HCT116 (cell line): ENCODE data around the gene GALNT16. TPM values are rescaled to one million over a fixed set of nuclear protein-coding genes. Genes with fewer than 3 reads are reported as not detected.

Experiments used
- ATAC-seq: fragments of 200-7000 bp; cut with Tn5 transposase; 2 replicates; pipeline ENCODE4 v1.9.1; 2020; ENCODE audit warnings: mild to moderate bottlenecking, moderate library complexity
- BruUV-seq: library from RNA; stranded (reverse); fragments of 400-500 nt; replicated peaks from 2 replicates; lab custom pipeline; 2021; lab: Mats Ljungman, UMichigan
- CTCF ChIA-PET: fragments of 300-600 bp; sonication (Branson Sonifier 250); formaldehyde crosslinking; loops from one replicate; lab custom pipeline; 2021; ENCODE audit warnings: antibody characterized with exemption; lab: Charles Lee
- POLR2A ChIA-PET: fragments of 300-600, 350-600 bp; sonication (Branson Sonifier 250); formaldehyde crosslinking; loops from one replicate; lab custom pipeline; 2021; ENCODE audit warnings: antibody characterized with exemption; lab: Charles Lee
- RAD21 ChIA-PET, 2 experiments: fragments of 300-600 bp; sonication (Branson Sonifier 250); formaldehyde crosslinking; loops; one replicate each; lab custom pipeline; 2023; ENCODE audit warnings: low total read pairs in 2 of 2; ENCODE audit not compliant: uncharacterized antibody in 2 of 2, unreplicated experiment in 2 of 2, low non-redundant PET in 1 of 2; lab: Charles Lee
- DNase-seq: peaks from one replicate; pipeline ENCODE4 v3.0.0-alpha.2; 2010; ENCODE audit warnings: low read depth, low spot score
- H2AFZ ChIP-seq: fragments of 200-600 bp; shearing (Covaris generic), sonication (generic); 2 replicates; pipeline ENCODE4 v1.6.1; 2017; ENCODE audit warnings: low read depth, mixed run types, mixed read lengths, antibody characterized with exemption, low read length; ENCODE audit not compliant: poor library complexity, severe bottlenecking
- H3K27ac ChIP-seq: 2 replicates; pipeline ENCODE4 v1.5.1; 2012; ENCODE audit warnings: low read depth, low read length
- H3K27me3 ChIP-seq: fragments of 200-600 bp; sonication (generic); 2 replicates; pipeline ENCODE4 v1.6.1; 2016; ENCODE audit warnings: mixed run types, low read length, mixed read lengths; ENCODE audit not compliant: insufficient read depth
- H3K36me3 ChIP-seq, 2 experiments: fragments of 200-500 bp in 1 of 2; fragments of 200-600 bp in 1 of 2; sonication (Bioruptor generic) in 1 of 2; sonication (generic) in 1 of 2; 2 replicates each; pipeline versions ENCODE4 v1.5.1 to v1.6.1; 2014 to 2016; ENCODE audit warnings: low read length in 2 of 2, inconsistent platforms in 1 of 2, mixed read lengths in 1 of 2, mixed run types in 1 of 2; ENCODE audit not compliant: insufficient read depth in 2 of 2, control insufficient read depth in 1 of 2
- H3K4me1 ChIP-seq, 2 experiments: fragments of 200-600 bp in 1 of 2; sonication (generic) in 1 of 2; 2 replicates each; pipeline versions ENCODE4 v1.5.1 to v1.6.1; 2012 to 2017; ENCODE audit warnings: low read length in 2 of 2, inconsistent platforms in 1 of 2, mild to moderate bottlenecking in 1 of 2, mixed read lengths in 1 of 2, mixed run types in 1 of 2, moderate library complexity in 1 of 2; ENCODE audit not compliant: insufficient read depth in 2 of 2, control insufficient read depth in 1 of 2
- H3K4me2 ChIP-seq: fragments of 200-600 bp; sonication (generic); 2 replicates; pipeline ENCODE4 v1.6.1; 2017; ENCODE audit warnings: mixed run types, low read length, mixed read lengths
- H3K4me3 ChIP-seq, 2 experiments: fragments of 200-600 bp in 1 of 2; sonication (generic) in 1 of 2; replicated peaks in 1 of 2; 2 replicates each; pipeline ENCODE4 v1.5.1; 2011 to 2016; ENCODE audit warnings: low read length in 2 of 2, control low read depth in 1 of 2, low read depth in 1 of 2, mild to moderate bottlenecking in 1 of 2, mixed read lengths in 1 of 2, mixed run types in 1 of 2
- H3K79me2 ChIP-seq: fragments of 200-600 bp; sonication (generic); 2 replicates; pipeline ENCODE4 v1.6.1; 2017; ENCODE audit warnings: mild to moderate bottlenecking, mixed run types, low read length, moderate library complexity, mixed read lengths; ENCODE audit not compliant: insufficient read depth
- H3K9ac ChIP-seq: fragments of 200-600 bp; sonication (generic); 2 replicates; pipeline ENCODE4 v1.6.1; 2016; ENCODE audit warnings: low read length, mixed read lengths
- H3K9me2 ChIP-seq: fragments of 200-600 bp; sonication (generic), shearing (Covaris generic); 2 replicates; pipeline ENCODE4 v1.6.1; 2017; ENCODE audit warnings: mixed run types, mild to moderate bottlenecking, moderate library complexity; ENCODE audit not compliant: insufficient read depth
- H3K9me3 ChIP-seq, 2 experiments: fragments of 200-500 bp in 1 of 2; fragments of 200-600 bp in 1 of 2; sonication (Bioruptor generic) in 1 of 2; sonication (generic) in 1 of 2; 2 replicates each; pipeline ENCODE4 v1.6.1; 2014 to 2017; ENCODE audit warnings: low read length in 2 of 2, mixed read lengths in 2 of 2, inconsistent platforms in 1 of 2, low read depth in 1 of 2, mild to moderate bottlenecking in 1 of 2, mixed run types in 1 of 2, moderate library complexity in 1 of 2; ENCODE audit not compliant: control insufficient read depth in 1 of 2, insufficient read depth in 1 of 2
- H4K20me1 ChIP-seq: fragments of 200-600 bp; sonication (generic), shearing (Covaris generic); 2 replicates; pipeline ENCODE4 v1.6.1; 2017; ENCODE audit warnings: mixed run types, mild to moderate bottlenecking, moderate library complexity; ENCODE audit not compliant: insufficient read depth
- CBX3 ChIP-seq: IDR thresholded peaks from 2 replicates; pipeline ENCODE4 v1.6.1; 2012; ENCODE audit warnings: low read depth
- EGR1 ChIP-seq: IDR thresholded peaks from 2 replicates; pipeline ENCODE4 v1.6.1; 2012; ENCODE audit warnings: low read depth
- ELF1 ChIP-seq: IDR thresholded peaks from 2 replicates; pipeline ENCODE4 v1.6.1; 2012; ENCODE audit warnings: low read depth, borderline replicate concordance
- EZH2phosphoT487 ChIP-seq: fragments of 200-600 bp; IDR thresholded peaks from 2 replicates; pipeline ENCODE4 v1.6.1; 2018; ENCODE audit warnings: antibody characterized with exemption, borderline replicate concordance
- FOSL1 ChIP-seq: IDR thresholded peaks from 2 replicates; pipeline ENCODE4 v1.6.1; 2012; ENCODE audit warnings: low read depth
- JUND ChIP-seq: IDR thresholded peaks from 2 replicates; pipeline ENCODE4 v1.6.1; 2012
- POLR2A ChIP-seq: IDR thresholded peaks from 2 replicates; pipeline ENCODE4 v1.7.0; 2011; ENCODE audit warnings: borderline replicate concordance; ENCODE audit not compliant: insufficient read depth, insufficient read length; ENCODE audit errors: extremely low read depth
- POLR2AphosphoS5 ChIP-seq: IDR thresholded peaks from 2 replicates; pipeline ENCODE4 v1.6.1; 2011; ENCODE audit warnings: mild to moderate bottlenecking, low read depth, low read length, moderate library complexity
- SIN3A ChIP-seq: IDR thresholded peaks from 2 replicates; pipeline ENCODE4 v1.6.1; 2012; ENCODE audit warnings: low read depth
- SP1 ChIP-seq: IDR thresholded peaks from 2 replicates; pipeline ENCODE4 v1.6.1; 2012; ENCODE audit warnings: low read depth
- SRF ChIP-seq: IDR thresholded peaks from 2 replicates; pipeline ENCODE4 v1.6.1; 2012; ENCODE audit warnings: low read depth
- YY1 ChIP-seq: IDR thresholded peaks from 2 replicates; pipeline ENCODE4 v1.6.1; 2011; ENCODE audit warnings: low read length, low read depth, moderate library complexity, mild to moderate bottlenecking; ENCODE audit not compliant: insufficient replicate concordance; ENCODE audit errors: extremely low read depth
- ZFX ChIP-seq: fragments of 450-650 bp; IDR thresholded peaks from 2 replicates; pipeline ENCODE4 v1.6.1; 2017
- ZNF274 ChIP-seq: fragments of 200-500 bp; sonication (Bioruptor generic); IDR thresholded peaks from 2 replicates; pipeline ENCODE4 v1.6.1; 2014; ENCODE audit warnings: mild to moderate bottlenecking, low read depth, low read length, inconsistent platforms
- intact Hi-C: fragments of 100-400 bp; cut with micrococcal nuclease; formaldehyde crosslinking; loops from 2 replicates; pipeline ENCODE4 v1.10.0; 2022
- total RNA-seq: library from RNA; stranded (reverse); gene quantifications from one replicate; pipeline ENCODE4 v1.2.1, GENCODE V29; 2021; ENCODE audit not compliant: unreplicated experiment
- TF ChIP-seq, protein P1 (sequence below): IDR thresholded peaks from 2 replicates; pipeline ENCODE4 v1.6.1; 2011; ENCODE audit warnings: mild to moderate bottlenecking, low read length, moderate library complexity; ENCODE audit not compliant: insufficient replicate concordance; ENCODE audit errors: extremely low read depth
- TF ChIP-seq, protein P2 (sequence below): IDR thresholded peaks from 2 replicates; pipeline ENCODE4 v1.6.1; 2012

GALNT16 gene
- total RNA-seq, 1 experiment from 2014 or later = 0.32 TPM

DNA sequence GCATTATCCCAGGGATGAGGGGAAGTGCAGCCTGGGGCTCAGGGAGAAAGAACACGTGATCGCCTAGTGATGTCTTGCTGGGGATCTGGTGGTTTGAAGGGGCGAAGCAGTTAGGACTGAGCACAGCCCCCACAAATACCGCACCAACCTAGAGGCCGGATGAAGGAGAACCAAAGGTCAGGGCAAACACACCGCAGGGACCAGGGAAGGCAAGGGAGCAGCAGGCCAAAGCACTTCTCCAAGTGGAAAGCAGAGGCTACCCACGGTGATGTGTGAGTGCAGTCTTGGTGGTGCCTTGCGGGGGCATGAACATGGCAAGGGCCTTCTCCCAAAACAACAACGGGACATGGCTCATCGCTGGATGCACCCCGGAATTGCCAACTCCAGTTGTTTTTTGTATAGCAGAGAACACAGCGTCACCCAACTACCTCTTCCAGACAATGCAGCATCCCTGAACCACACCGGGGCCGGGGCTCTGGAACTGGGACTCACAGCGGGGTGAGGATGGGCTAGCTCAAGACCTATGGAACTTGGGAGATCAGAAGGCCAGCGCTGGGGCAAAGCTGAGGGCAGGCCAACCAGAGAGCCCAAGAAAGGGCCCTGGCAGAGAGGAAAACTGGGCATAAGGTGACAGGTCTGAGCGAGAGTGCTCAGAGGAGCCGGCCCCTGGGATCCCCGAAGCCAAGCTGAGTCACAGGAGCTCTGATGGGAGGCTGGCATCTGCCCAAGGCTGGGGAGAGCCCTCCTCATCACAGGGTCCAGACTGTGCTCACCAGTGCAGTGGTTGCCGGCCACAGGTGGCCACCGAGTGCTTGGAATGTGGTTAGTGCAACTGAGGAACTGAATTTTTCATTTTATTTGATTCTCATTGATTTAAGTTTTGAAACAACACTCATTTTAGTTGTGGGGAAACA, 11.1 kb downstream of the GALNT16 start (continued):
- TF ChIP-seq, protein P1, sequence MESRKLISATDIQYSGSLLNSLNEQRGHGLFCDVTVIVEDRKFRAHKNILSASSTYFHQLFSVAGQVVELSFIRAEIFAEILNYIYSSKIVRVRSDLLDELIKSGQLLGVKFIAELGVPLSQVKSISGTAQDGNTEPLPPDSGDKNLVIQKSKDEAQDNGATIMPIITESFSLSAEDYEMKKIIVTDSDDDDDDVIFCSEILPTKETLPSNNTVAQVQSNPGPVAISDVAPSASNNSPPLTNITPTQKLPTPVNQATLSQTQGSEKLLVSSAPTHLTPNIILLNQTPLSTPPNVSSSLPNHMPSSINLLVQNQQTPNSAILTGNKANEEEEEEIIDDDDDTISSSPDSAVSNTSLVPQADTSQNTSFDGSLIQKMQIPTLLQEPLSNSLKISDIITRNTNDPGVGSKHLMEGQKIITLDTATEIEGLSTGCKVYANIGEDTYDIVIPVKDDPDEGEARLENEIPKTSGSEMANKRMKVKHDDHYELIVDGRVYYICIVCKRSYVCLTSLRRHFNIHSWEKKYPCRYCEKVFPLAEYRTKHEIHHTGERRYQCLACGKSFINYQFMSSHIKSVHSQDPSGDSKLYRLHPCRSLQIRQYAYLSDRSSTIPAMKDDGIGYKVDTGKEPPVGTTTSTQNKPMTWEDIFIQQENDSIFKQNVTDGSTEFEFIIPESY = no peak
- TF ChIP-seq FOSL1 (no peak), ZNF274 (no peak), SRF (no peak), JUND (no peak), EGR1 (no peak), YY1 (no peak)
- TF ChIP-seq, protein P2, sequence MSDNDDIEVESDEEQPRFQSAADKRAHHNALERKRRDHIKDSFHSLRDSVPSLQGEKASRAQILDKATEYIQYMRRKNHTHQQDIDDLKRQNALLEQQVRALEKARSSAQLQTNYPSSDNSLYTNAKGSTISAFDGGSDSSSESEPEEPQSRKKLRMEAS = no peak
- TF ChIP-seq, all 23 proteins: peak for 0

DNA sequence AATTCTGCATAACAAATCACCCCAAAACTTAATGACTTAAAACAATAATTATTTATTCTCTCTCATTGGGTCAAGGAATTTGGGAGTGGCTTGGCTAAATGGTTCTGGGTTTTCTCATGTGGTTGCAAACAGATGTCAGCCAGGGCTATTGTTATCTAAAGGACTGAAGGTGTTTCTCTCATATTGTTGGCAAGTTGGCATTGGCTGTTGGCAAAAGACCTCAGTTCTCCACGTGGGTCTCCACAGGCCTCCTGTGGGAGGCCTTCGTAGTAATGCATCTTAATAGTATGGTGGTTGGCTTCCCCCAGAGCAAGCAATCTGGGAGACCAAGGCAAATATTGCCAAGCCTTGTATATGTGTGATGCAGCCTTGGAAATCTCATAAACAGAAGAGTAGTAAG, 14.4 kb downstream of the GALNT16 start:
- Histone ChIP-seq H3K27me3 (no peaks in the 10 kb centered on the region), H3K4me3 (no peak overlapping the region), H3K9me2 (no peaks in the 10 kb centered on the region), H3K79me2 (no peaks in the 10 kb centered on the region), H3K36me3 (no peaks in the 10 kb centered on the region), H3K27ac (no peak overlapping the region), H3K9me3 (no peaks in the 10 kb centered on the region), H3K4me2 (no peak overlapping the region), H3K9ac (no peak overlapping the region), H4K20me1 (no peaks in the 10 kb centered on the region), H2AFZ (no peak overlapping the region), H3K4me1 (no peaks in the 10 kb centered on the region)
- ChIA-PET CTCF (no interaction called here), POLR2A (no interaction called here), RAD21 (no interaction called here)
- ATAC-seq (no peak), DNase-seq (no peak)
- no TSS peak for BruUV-seq
- intact Hi-C loops = no loop called here
- TF ChIP-seq SIN3A (no peak), JUND (no peak), ZFX (no peak), ELF1 (no peak), EGR1 (no peak), POLR2A (no peak), CBX3 (no peak), SP1 (no peak), POLR2AphosphoS5 (no peak), EZH2phosphoT487 (no peak), SRF (no peak)
